Neuronal stem cell (in vitro differentiated cells): ENCODE measurements around the gene KLF13.

Experiments
- DNase-seq: peaks from one replicate; pipeline ENCODE4 v3.0.0-alpha.2; 2013; ENCODE audit warnings: low spot score
- H2AFZ ChIP-seq: one replicate; pipeline ENCODE4 v1.6.1; 2013; ENCODE audit warnings: mild to moderate bottlenecking, low read length, inconsistent platforms
- H2AK5ac ChIP-seq: 2 replicates; pipeline ENCODE4 v1.6.1; 2013; ENCODE audit warnings: low read depth, mild to moderate bottlenecking, inconsistent platforms, low read length, moderate library complexity, mixed read lengths
- H2BK120ac ChIP-seq: 2 replicates; pipeline ENCODE4 v1.6.1; 2013; ENCODE audit warnings: low read depth, mild to moderate bottlenecking, inconsistent platforms, low read length, moderate library complexity, mixed read lengths
- H2BK12ac ChIP-seq: one replicate; pipeline ENCODE4 v1.6.1; 2013; ENCODE audit warnings: low read length, inconsistent platforms
- H2BK15ac ChIP-seq: 2 replicates; pipeline ENCODE4 v1.6.1; 2013; ENCODE audit warnings: mild to moderate bottlenecking, low read length, inconsistent platforms, mixed read lengths
- H2BK5ac ChIP-seq: one replicate; pipeline ENCODE4 v1.6.1; 2013; ENCODE audit warnings: inconsistent platforms, mild to moderate bottlenecking, low read length, moderate library complexity
- H3K14ac ChIP-seq: one replicate; pipeline ENCODE4 v1.6.1; 2013; ENCODE audit warnings: low read length, inconsistent platforms
- H3K18ac ChIP-seq: 2 replicates; pipeline ENCODE4 v1.6.1; 2013; ENCODE audit warnings: low read length, inconsistent platforms
- H3K23ac ChIP-seq: 2 replicates; pipeline ENCODE4 v1.6.1; 2013; ENCODE audit warnings: low read depth, mild to moderate bottlenecking, mixed read lengths, low read length, inconsistent platforms; ENCODE audit not compliant: poor library complexity
- H3K27ac ChIP-seq: replicated peaks from 3 replicates; pipeline ENCODE4 v1.5.1; 2013; ENCODE audit warnings: low read length, inconsistent platforms
- H3K27me3 ChIP-seq, 3 experiments: 2 replicates each; pipeline ENCODE4 v1.6.1; 2013; ENCODE audit warnings: low read length in 3 of 3, mild to moderate bottlenecking in 2 of 3, inconsistent platforms in 1 of 3, low read depth in 1 of 3, mixed read lengths in 1 of 3, moderate library complexity in 1 of 3; ENCODE audit not compliant: control insufficient read depth in 3 of 3, insufficient read depth in 3 of 3
- H3K36me3 ChIP-seq, 2 donors: replicated peaks in 1 of 2; 2 replicates each; pipeline ENCODE4 v1.6.1; 2013; ENCODE audit warnings: low read length in 2 of 2; ENCODE audit not compliant: control insufficient read depth in 2 of 2, insufficient read depth in 2 of 2
- H3K4ac ChIP-seq: 2 replicates; pipeline ENCODE4 v1.6.1; 2013; ENCODE audit warnings: inconsistent platforms, mild to moderate bottlenecking, low read length, moderate library complexity
- H3K4me1 ChIP-seq, 2 donors: 1 replicate in 1 of 2; 2 replicates in 1 of 2; pipeline ENCODE4 v1.6.1; 2013; ENCODE audit warnings: low read length in 2 of 2, low read depth in 1 of 2; ENCODE audit not compliant: control insufficient read depth in 2 of 2, insufficient read depth in 1 of 2
- H3K4me2 ChIP-seq: one replicate; pipeline ENCODE4 v1.6.1; 2013; ENCODE audit warnings: mild to moderate bottlenecking, low read length, inconsistent platforms; ENCODE audit not compliant: insufficient read depth, poor library complexity, severe bottlenecking
- H3K4me3 ChIP-seq, 2 donors: 2 replicates each; pipeline ENCODE4 v1.5.1; 2013; ENCODE audit warnings: low read length in 2 of 2, mild to moderate bottlenecking in 2 of 2, inconsistent platforms in 1 of 2, moderate library complexity in 1 of 2
- H3K79me1 ChIP-seq: one replicate; pipeline ENCODE4 v1.6.1; 2013; ENCODE audit warnings: low read depth, mild to moderate bottlenecking, inconsistent platforms, low read length, moderate library complexity
- H3K9ac ChIP-seq: one replicate; pipeline ENCODE4 v1.6.1; 2013; ENCODE audit warnings: mild to moderate bottlenecking, low read depth, low read length, inconsistent platforms; ENCODE audit not compliant: poor library complexity
- H3K9me3 ChIP-seq, 2 donors: replicated peaks in 1 of 2; 2 replicates each; pipeline versions ENCODE3 to v1.6.1; 2013; ENCODE audit warnings: low read length in 2 of 2, mild to moderate bottlenecking in 2 of 2, inconsistent platforms in 1 of 2, low read depth in 1 of 2, mixed read lengths in 1 of 2, moderate library complexity in 1 of 2; ENCODE audit not compliant: control insufficient read depth in 2 of 2, insufficient read depth in 1 of 2
- H4K8ac ChIP-seq: one replicate; pipeline ENCODE4 v1.6.1; 2013; ENCODE audit warnings: low read depth, mild to moderate bottlenecking, inconsistent platforms, low read length, moderate library complexity
- H4K91ac ChIP-seq: one replicate; pipeline ENCODE4 v1.6.1; 2013; ENCODE audit warnings: low read length, low read depth, mild to moderate bottlenecking, inconsistent platforms; ENCODE audit not compliant: poor library complexity
- WGBS, 2 donors: extraction: QIAGEN DNeasy Blood & Tissue Kit; methylation state at CpG; one replicate each; pipeline ENCODE4 v1.1.7; 2013; ENCODE audit warnings: missing lambda C conversion rate in 2 of 2, mixed read lengths in 1 of 2; ENCODE audit not compliant: insufficient read length in 2 of 2, insufficient replicate concordance in 1 of 2; ENCODE audit errors: extremely low coverage in 2 of 2; 5-methylcytosine and 5-hydroxymethylcytosine counted together

The KLF13 gene

GRCh38 chr15:31296646-31297574 lies 29.7 kb upstream of the KLF13 start:
- H2BK5ac ChIP-seq: peak overlapping the region; percentile 44
- H3K79me1 ChIP-seq: no peaks in the 10 kb centered on the region
- no CpG with 5 or more reads among the region's 13 CpGs for WGBS, 2 donors
- peak overlapping the region; percentile 54 for H2BK15ac ChIP-seq
- peak overlapping the region; percentile 7 for H3K9ac ChIP-seq
- H2AK5ac ChIP-seq: peak overlapping the region; percentile 91
- H3K27ac ChIP-seq: no peak overlapping the region
- no peak for DNase-seq
- H3K4me1 ChIP-seq: peaks cover 8 to 23% of the 10 kb centered on the region in 2 donors
- H3K9me3 ChIP-seq: no peaks in the 10 kb centered on the region
- no peaks in the 10 kb centered on the region for H3K36me3 ChIP-seq
- no peak overlapping the region for H4K91ac ChIP-seq
- peak overlapping the region; percentile 35 for H3K4me2 ChIP-seq
- no peak overlapping the region for H3K23ac ChIP-seq
- H3K4me3 ChIP-seq: no peak overlapping the region
- H2AFZ ChIP-seq: no peak overlapping the region
- H3K18ac ChIP-seq: peak overlapping the region; percentile 81
- peak overlapping the region; percentile 51 for H2BK120ac ChIP-seq
- no peak overlapping the region for H3K14ac ChIP-seq
- H4K8ac ChIP-seq: no peak overlapping the region
- peaks cover 0 to 48% (median 0%) of the 10 kb centered on the region in 3 experiments for H3K27me3 ChIP-seq
- H2BK12ac ChIP-seq: peak overlapping the region; percentile 88
- no peak overlapping the region for H3K4ac ChIP-seq

GRCh38 chr15:31297575-31298456 lies 28.8 kb upstream of the KLF13 start:
- WGBS, 2 donors: no CpG with 5 or more reads among the region's 14 CpGs
- peak overlapping the region; percentile 81 for H3K18ac ChIP-seq
- no peak overlapping the region for H3K4me3 ChIP-seq
- H3K27me3 ChIP-seq: peaks cover 0 to 41% (median 0%) of the 10 kb centered on the region in 3 experiments
- no peak for DNase-seq
- peaks cover 8 to 19% of the 10 kb centered on the region in 2 donors for H3K4me1 ChIP-seq
- H2BK15ac ChIP-seq: peak overlapping the region; percentile 54
- H2AFZ ChIP-seq: no peak overlapping the region
- H4K91ac ChIP-seq: no peak overlapping the region
- no peak overlapping the region for H3K23ac ChIP-seq
- no peak overlapping the region for H4K8ac ChIP-seq
- H3K79me1 ChIP-seq: no peaks in the 10 kb centered on the region
- H3K14ac ChIP-seq: peak overlapping the region; percentile 57
- no peak overlapping the region for H3K4ac ChIP-seq
- no peak overlapping the region for H3K27ac ChIP-seq
- H2AK5ac ChIP-seq: peak overlapping the region; percentile 91
- peak overlapping the region; percentile 44 for H2BK5ac ChIP-seq
- no peaks in the 10 kb centered on the region for H3K9me3 ChIP-seq
- peak overlapping the region; percentile 7 for H3K9ac ChIP-seq
- H3K4me2 ChIP-seq: no peak overlapping the region
- peak overlapping the region; percentile 88 for H2BK12ac ChIP-seq
- H2BK120ac ChIP-seq: no peak overlapping the region
- H3K36me3 ChIP-seq: no peaks in the 10 kb centered on the region

- no CpG with 5 or more reads among the region's 11 CpGs for WGBS, 2 donors
- H2BK120ac ChIP-seq: no peak overlapping the region
- H3K4me2 ChIP-seq: no peak overlapping the region
- H3K27me3 ChIP-seq: peaks cover 0 to 35% (median 0%) of the 10 kb centered on the region in 3 experiments
- H2BK15ac ChIP-seq: peak overlapping the region; percentile 82
- H3K14ac ChIP-seq: no peak overlapping the region
- peak overlapping the region; percentile 60 for H2BK12ac ChIP-seq
- DNase-seq: no peak
- H3K4me3 ChIP-seq: no peak overlapping the region
- H4K91ac ChIP-seq: peak overlapping the region; percentile 77
- H3K23ac ChIP-seq: no peak overlapping the region
- H3K27ac ChIP-seq: no peak overlapping the region
- no peak overlapping the region for H4K8ac ChIP-seq
- H2AFZ ChIP-seq: no peak overlapping the region
- H2AK5ac ChIP-seq: peak overlapping the region; percentile 67
- no peak overlapping the region for H3K9ac ChIP-seq
- H3K18ac ChIP-seq: peak overlapping the region; percentile 50
- no peaks in the 10 kb centered on the region for H3K36me3 ChIP-seq
- no peak overlapping the region for H2BK5ac ChIP-seq
- H3K9me3 ChIP-seq: no peaks in the 10 kb centered on the region
- H3K4me1 ChIP-seq: peaks cover 16 to 25% of the 10 kb centered on the region in 2 donors
- H3K4ac ChIP-seq: no peak overlapping the region
- H3K79me1 ChIP-seq: no peaks in the 10 kb centered on the region
Observed at GRCh38 chr15:31298707-31299172, 27.9 kb upstream of the KLF13 start.
